HCT116 (cell line): ENCODE data around the gene ALAD. TPM values are rescaled to one million over a fixed set of nuclear protein-coding genes. Genes with fewer than 3 reads are reported as not detected.

ENCODE experiments used
- ATAC-seq: fragments of 200-7000 bp; cut with Tn5 transposase; 2 replicates; pipeline ENCODE4 v1.9.1; 2020; ENCODE audit warnings: mild to moderate bottlenecking, moderate library complexity
- BruUV-seq: library from RNA; stranded (reverse); fragments of 400-500 nt; replicated peaks from 2 replicates; lab custom pipeline; 2021; lab: Mats Ljungman, UMichigan
- CTCF ChIA-PET: fragments of 300-600 bp; sonication (Branson Sonifier 250); formaldehyde crosslinking; loops from one replicate; lab custom pipeline; 2021; ENCODE audit warnings: antibody characterized with exemption; lab: Charles Lee
- POLR2A ChIA-PET: fragments of 300-600, 350-600 bp; sonication (Branson Sonifier 250); formaldehyde crosslinking; loops from one replicate; lab custom pipeline; 2021; ENCODE audit warnings: antibody characterized with exemption; lab: Charles Lee
- RAD21 ChIA-PET, 2 experiments: fragments of 300-600 bp; sonication (Branson Sonifier 250); formaldehyde crosslinking; loops; one replicate each; lab custom pipeline; 2023; ENCODE audit warnings: low total read pairs in 2 of 2; ENCODE audit not compliant: uncharacterized antibody in 2 of 2, unreplicated experiment in 2 of 2, low non-redundant PET in 1 of 2; lab: Charles Lee
- DNase-seq: peaks from one replicate; pipeline ENCODE4 v3.0.0-alpha.2; 2010; ENCODE audit warnings: low read depth, low spot score
- H2AFZ ChIP-seq: fragments of 200-600 bp; shearing (Covaris generic), sonication (generic); 2 replicates; pipeline ENCODE4 v1.6.1; 2017; ENCODE audit warnings: low read depth, mixed run types, mixed read lengths, antibody characterized with exemption, low read length; ENCODE audit not compliant: poor library complexity, severe bottlenecking
- H3K27ac ChIP-seq: 2 replicates; pipeline ENCODE4 v1.5.1; 2012; ENCODE audit warnings: low read depth, low read length
- H3K27me3 ChIP-seq: fragments of 200-600 bp; sonication (generic); 2 replicates; pipeline ENCODE4 v1.6.1; 2016; ENCODE audit warnings: mixed run types, low read length, mixed read lengths; ENCODE audit not compliant: insufficient read depth
- H3K36me3 ChIP-seq, 2 experiments: fragments of 200-500 bp in 1 of 2; fragments of 200-600 bp in 1 of 2; sonication (Bioruptor generic) in 1 of 2; sonication (generic) in 1 of 2; 2 replicates each; pipeline versions ENCODE4 v1.5.1 to v1.6.1; 2014 to 2016; ENCODE audit warnings: low read length in 2 of 2, inconsistent platforms in 1 of 2, mixed read lengths in 1 of 2, mixed run types in 1 of 2; ENCODE audit not compliant: insufficient read depth in 2 of 2, control insufficient read depth in 1 of 2
- H3K4me1 ChIP-seq, 2 experiments: fragments of 200-600 bp in 1 of 2; sonication (generic) in 1 of 2; 2 replicates each; pipeline versions ENCODE4 v1.5.1 to v1.6.1; 2012 to 2017; ENCODE audit warnings: low read length in 2 of 2, inconsistent platforms in 1 of 2, mild to moderate bottlenecking in 1 of 2, mixed read lengths in 1 of 2, mixed run types in 1 of 2, moderate library complexity in 1 of 2; ENCODE audit not compliant: insufficient read depth in 2 of 2, control insufficient read depth in 1 of 2
- H3K4me2 ChIP-seq: fragments of 200-600 bp; sonication (generic); 2 replicates; pipeline ENCODE4 v1.6.1; 2017; ENCODE audit warnings: mixed run types, low read length, mixed read lengths
- H3K4me3 ChIP-seq, 2 experiments: fragments of 200-600 bp in 1 of 2; sonication (generic) in 1 of 2; replicated peaks in 1 of 2; 2 replicates each; pipeline ENCODE4 v1.5.1; 2011 to 2016; ENCODE audit warnings: low read length in 2 of 2, control low read depth in 1 of 2, low read depth in 1 of 2, mild to moderate bottlenecking in 1 of 2, mixed read lengths in 1 of 2, mixed run types in 1 of 2
- H3K79me2 ChIP-seq: fragments of 200-600 bp; sonication (generic); 2 replicates; pipeline ENCODE4 v1.6.1; 2017; ENCODE audit warnings: mild to moderate bottlenecking, mixed run types, low read length, moderate library complexity, mixed read lengths; ENCODE audit not compliant: insufficient read depth
- H3K9ac ChIP-seq: fragments of 200-600 bp; sonication (generic); 2 replicates; pipeline ENCODE4 v1.6.1; 2016; ENCODE audit warnings: low read length, mixed read lengths
- H3K9me2 ChIP-seq: fragments of 200-600 bp; sonication (generic), shearing (Covaris generic); 2 replicates; pipeline ENCODE4 v1.6.1; 2017; ENCODE audit warnings: mixed run types, mild to moderate bottlenecking, moderate library complexity; ENCODE audit not compliant: insufficient read depth
- H3K9me3 ChIP-seq, 2 experiments: fragments of 200-500 bp in 1 of 2; fragments of 200-600 bp in 1 of 2; sonication (Bioruptor generic) in 1 of 2; sonication (generic) in 1 of 2; 2 replicates each; pipeline ENCODE4 v1.6.1; 2014 to 2017; ENCODE audit warnings: low read length in 2 of 2, mixed read lengths in 2 of 2, inconsistent platforms in 1 of 2, low read depth in 1 of 2, mild to moderate bottlenecking in 1 of 2, mixed run types in 1 of 2, moderate library complexity in 1 of 2; ENCODE audit not compliant: control insufficient read depth in 1 of 2, insufficient read depth in 1 of 2
- H4K20me1 ChIP-seq: fragments of 200-600 bp; sonication (generic), shearing (Covaris generic); 2 replicates; pipeline ENCODE4 v1.6.1; 2017; ENCODE audit warnings: mixed run types, mild to moderate bottlenecking, moderate library complexity; ENCODE audit not compliant: insufficient read depth
- CBX3 ChIP-seq: IDR thresholded peaks from 2 replicates; pipeline ENCODE4 v1.6.1; 2012; ENCODE audit warnings: low read depth
- CEBPB ChIP-seq: IDR thresholded peaks from 2 replicates; pipeline ENCODE4 v1.6.1; 2012; ENCODE audit warnings: low read depth
- CTCF ChIP-seq, 3 experiments: fragments of 200-600 bp in 1 of 3; sonication (generic) in 1 of 3; IDR thresholded peaks in 2 of 3; conservative IDR thresholded peaks in 1 of 3; 2 replicates each; pipeline ENCODE4 v1.5.1; 2012 to 2017; ENCODE audit warnings: low read depth in 2 of 3, low read length in 2 of 3, antibody characterized with exemption in 1 of 3, borderline replicate concordance in 1 of 3, control low read depth in 1 of 3, mild to moderate bottlenecking in 1 of 3, mixed read lengths in 1 of 3, mixed run types in 1 of 3, moderate library complexity in 1 of 3; ENCODE audit not compliant: insufficient read depth in 1 of 3
- EGR1 ChIP-seq: IDR thresholded peaks from 2 replicates; pipeline ENCODE4 v1.6.1; 2012; ENCODE audit warnings: low read depth
- FOSL1 ChIP-seq: IDR thresholded peaks from 2 replicates; pipeline ENCODE4 v1.6.1; 2012; ENCODE audit warnings: low read depth
- JUND ChIP-seq: IDR thresholded peaks from 2 replicates; pipeline ENCODE4 v1.6.1; 2012
- MAX ChIP-seq: IDR thresholded peaks from 2 replicates; pipeline ENCODE4 v1.6.1; 2012
- POLR2A ChIP-seq: IDR thresholded peaks from 2 replicates; pipeline ENCODE4 v1.7.0; 2011; ENCODE audit warnings: borderline replicate concordance; ENCODE audit not compliant: insufficient read depth, insufficient read length; ENCODE audit errors: extremely low read depth
- RAD21 ChIP-seq: IDR thresholded peaks from 2 replicates; pipeline ENCODE4 v1.6.1; 2012; ENCODE audit warnings: low read depth, mild to moderate bottlenecking
- REST ChIP-seq: IDR thresholded peaks from 2 replicates; pipeline ENCODE4 v1.6.1; 2012; ENCODE audit warnings: low read depth
- SIN3A ChIP-seq: IDR thresholded peaks from 2 replicates; pipeline ENCODE4 v1.6.1; 2012; ENCODE audit warnings: low read depth
- TCF7L2 ChIP-seq: IDR thresholded peaks from 2 replicates; pipeline ENCODE4 v1.7.0; 2011; ENCODE audit warnings: borderline replicate concordance, inconsistent platforms; ENCODE audit not compliant: insufficient read depth, insufficient read length; ENCODE audit errors: extremely low read depth
- YY1 ChIP-seq: IDR thresholded peaks from 2 replicates; pipeline ENCODE4 v1.6.1; 2011; ENCODE audit warnings: low read length, low read depth, moderate library complexity, mild to moderate bottlenecking; ENCODE audit not compliant: insufficient replicate concordance; ENCODE audit errors: extremely low read depth
- ZFX ChIP-seq: fragments of 450-650 bp; IDR thresholded peaks from 2 replicates; pipeline ENCODE4 v1.6.1; 2017
- intact Hi-C: fragments of 100-400 bp; cut with micrococcal nuclease; formaldehyde crosslinking; loops from 2 replicates; pipeline ENCODE4 v1.10.0; 2022
- total RNA-seq: library from RNA; stranded (reverse); gene quantifications from one replicate; pipeline ENCODE4 v1.2.1, GENCODE V29; 2021; ENCODE audit not compliant: unreplicated experiment
- TF ChIP-seq, protein P1 (sequence below): IDR thresholded peaks from 2 replicates; pipeline ENCODE4 v1.6.1; 2012

The ALAD gene
- total RNA-seq, 1 experiment from 2014 or later: 14.0 TPM

GRCh38 chr9:113370806-113371325, 30.2 kb downstream of the ALAD start (continued):
- TF ChIP-seq REST: no peak

GRCh38 chr9:113369855-113370140, 31.3 kb downstream of the ALAD start:
- Histone ChIP-seq H3K4me2 (no peak overlapping the region), H3K9me3 (no peaks in the 10 kb centered on the region), H3K4me3 (no peak overlapping the region), H3K9ac (no peak overlapping the region), H4K20me1 (no peaks in the 10 kb centered on the region), H3K27me3 (no peaks in the 10 kb centered on the region), H3K79me2 (no peaks in the 10 kb centered on the region), H3K4me1 (no peaks in the 10 kb centered on the region), H3K36me3 (peaks cover 6 to 7% of the 10 kb centered on the region in 2 experiments; a peak in 2 of 4 replicates), H2AFZ (no peak overlapping the region), H3K9me2 (no peaks in the 10 kb centered on the region), H3K27ac (no peak overlapping the region)
- ChIA-PET RAD21 (no interaction called here), POLR2A (no interaction called here), CTCF (no interaction called here)
- DNase-seq: no peak
- BruUV-seq: no TSS peak
- no peak for ATAC-seq
- intact Hi-C loops: no loop called here
- TF ChIP-seq SIN3A (no peak), CTCF (IDR thresholded peaks at IDR 0.05 in 2 of 3, conservative IDR thresholded peaks at IDR 0.05 in 1 of 3; ENCODE audit: borderline replicate concordance in 1 of 3, insufficient read depth in 1 of 3, low read depth in 2 of 3, low read length in 2 of 3) (no peak), RAD21 (no peak), YY1 (no peak), REST (no peak), POLR2A (no peak), CEBPB (no peak), EGR1 (no peak), MAX (no peak), CBX3 (no peak), FOSL1 (no peak), JUND (no peak), TCF7L2 (no peak), ZFX (no peak)
- TF ChIP-seq, protein P1, sequence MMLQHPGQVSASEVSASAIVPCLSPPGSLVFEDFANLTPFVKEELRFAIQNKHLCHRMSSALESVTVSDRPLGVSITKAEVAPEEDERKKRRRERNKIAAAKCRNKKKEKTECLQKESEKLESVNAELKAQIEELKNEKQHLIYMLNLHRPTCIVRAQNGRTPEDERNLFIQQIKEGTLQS: no peak
